Measurements from ENCODE around the gene FAM167B. TPM values are rescaled to one million over a fixed set of nuclear protein-coding genes. Genes with fewer than 3 reads are reported as not detected.

FAM167B gene
- total RNA-seq, 1 experiment from 2014 or later, result not detected

- peak overlapping the region; percentile 71 for H3K4me3 Mint-ChIP-seq (ENCODE audit: unreplicated experiment)
- H3K4me1 Mint-ChIP-seq (ENCODE audit: insufficient read depth, unreplicated experiment), result peaks cover 12% of the 10 kb centered on the region
- no peaks in the 10 kb centered on the region for H3K27me3 Mint-ChIP-seq (ENCODE audit: insufficient read depth, unreplicated experiment)
- intact Hi-C loops (cut with micrococcal nuclease), result no loop called here
- ChIA-PET POLR2A (interaction anchor here (0.6 to 2.5 kb wide), 2 partner anchors 18 to 90 kb away, joined by 3 to 9 read pairs; no protein-coding TSS in a partner anchor), CTCF (interaction anchor here (3.3 kb wide), 1 partner anchor 16 kb away, joined by 11 read pairs; no protein-coding TSS in a partner anchor)
- no peak overlapping the region for H3K27ac Mint-ChIP-seq (ENCODE audit: low read depth, unreplicated experiment)
- H3K9me3 Mint-ChIP-seq (ENCODE audit: unreplicated experiment), result no peaks in the 10 kb centered on the region
- BruUV-seq (replicated peaks), result no TSS peak
- peaks cover 39% of the 10 kb centered on the region for H3K36me3 Mint-ChIP-seq (ENCODE audit: insufficient read depth, unreplicated experiment)
- no peak for TF ChIP-seq CTCF (IDR thresholded peaks at IDR 0.05; ENCODE audit: unreplicated experiment)
- DNase-seq (ENCODE audit: unreplicated experiment), result no peak
Measured at GRCh38 chr1:32199043-32199716, 47.8 kb upstream of the FAM167B start.

GRCh38 chr1:32199717-32200072 is 47.3 kb upstream of the FAM167B start:
- intact Hi-C loops (cut with micrococcal nuclease), result no loop called here
- CTCF ChIA-PET, result interaction anchor here (1.5 kb wide), 1 partner anchor 15 kb away, joined by 4 read pairs; no protein-coding TSS in a partner anchor
- Mint-ChIP-seq H3K27ac (ENCODE audit: low read depth, unreplicated experiment) (peak overlapping the region; percentile 27), H3K9me3 (ENCODE audit: unreplicated experiment) (no peaks in the 10 kb centered on the region), H3K4me3 (ENCODE audit: unreplicated experiment) (peak overlapping the region; percentile 71), H3K4me1 (ENCODE audit: insufficient read depth, unreplicated experiment) (peaks cover 12% of the 10 kb centered on the region), H3K27me3 (ENCODE audit: insufficient read depth, unreplicated experiment) (no peaks in the 10 kb centered on the region), H3K36me3 (ENCODE audit: insufficient read depth, unreplicated experiment) (peaks cover 36% of the 10 kb centered on the region)
- no TSS peak for BruUV-seq (replicated peaks)
- no peak for TF ChIP-seq CTCF (IDR thresholded peaks at IDR 0.05; ENCODE audit: unreplicated experiment)
- no peak for DNase-seq (ENCODE audit: unreplicated experiment)
- POLR2A ChIA-PET, result interaction anchor here (2.5 kb wide), 1 partner anchor 18 kb away, joined by 9 read pairs; no protein-coding TSS in a partner anchor

GRCh38 chr1:32200226-32201010 is 46.6 kb upstream of the FAM167B start, which contains the start of gene CCDC28B:
Gene CCDC28B, plus strand, starts transcription at chr1:32200595. Its CDS starts 1,341 bp downstream, at chr1:32201936.
- no TSS peak for BruUV-seq (replicated peaks)
- DNase-seq (ENCODE audit: unreplicated experiment), result peak; percentile 66
- no peaks in the 10 kb centered on the region for H3K27me3 Mint-ChIP-seq (ENCODE audit: insufficient read depth, unreplicated experiment)
- H3K27ac Mint-ChIP-seq (ENCODE audit: low read depth, unreplicated experiment), result peak within 1 kb of the TSS; percentile 27
- CTCF ChIA-PET, result interaction anchor here (0.6 to 1.5 kb wide), 2 partner anchors 15 to 1017 kb away, joined by 3 to 4 read pairs; no protein-coding TSS in a partner anchor
- POLR2A ChIA-PET, result interaction anchor here (0.6 to 2.5 kb wide), 7 partner anchors 9 to 251 kb away, joined by 3 to 9 read pairs (median 3); partner anchors contain the start of genes BSDC1 and DCDC2B
- peak within 1 kb of the TSS; percentile 71 for H3K4me3 Mint-ChIP-seq (ENCODE audit: unreplicated experiment)
- H3K4me1 Mint-ChIP-seq (ENCODE audit: insufficient read depth, unreplicated experiment), result peaks cover 12% of the 10 kb centered on the region
- H3K36me3 Mint-ChIP-seq (ENCODE audit: insufficient read depth, unreplicated experiment), result peaks cover 36% of the 10 kb centered on the region
- no peak for TF ChIP-seq CTCF (IDR thresholded peaks at IDR 0.05; ENCODE audit: unreplicated experiment)
- intact Hi-C loops (cut with micrococcal nuclease), result no loop called here
- H3K9me3 Mint-ChIP-seq (ENCODE audit: unreplicated experiment), result no peaks in the 10 kb centered on the region

Measured in MCF 10A (cell line).